G401 (cell line): Measurements from ENCODE around the gene USP36. TPM values are rescaled to one million over a fixed set of nuclear protein-coding genes. Genes with fewer than 3 reads are reported as not detected.
A peak's percentile ranks its signal among the peaks of the same experiment; 100 is the strongest.

Experiments
- DNase-seq: peaks from one replicate; pipeline ENCODE4 v3.0.0-alpha.2; 2015; ENCODE audit warnings: low spot score
- in situ Hi-C: cut with HindIII; loops from 2 replicates; pipeline ENCODE4 v1.10.0; 2016; ENCODE audit warnings: low sequenced_read_pairs, mixed read lengths
- total RNA-seq: library from RNA; depleted of rRNA; stranded (reverse); fragments of >200 nt; shearing (Covaris generic); gene quantifications from 2 replicates; pipeline ENCODE4 v1.2.3, GENCODE V29; 2014

USP36 gene
- total RNA-seq, 1 experiment from 2014 or later = 10.1 TPM

DNA sequence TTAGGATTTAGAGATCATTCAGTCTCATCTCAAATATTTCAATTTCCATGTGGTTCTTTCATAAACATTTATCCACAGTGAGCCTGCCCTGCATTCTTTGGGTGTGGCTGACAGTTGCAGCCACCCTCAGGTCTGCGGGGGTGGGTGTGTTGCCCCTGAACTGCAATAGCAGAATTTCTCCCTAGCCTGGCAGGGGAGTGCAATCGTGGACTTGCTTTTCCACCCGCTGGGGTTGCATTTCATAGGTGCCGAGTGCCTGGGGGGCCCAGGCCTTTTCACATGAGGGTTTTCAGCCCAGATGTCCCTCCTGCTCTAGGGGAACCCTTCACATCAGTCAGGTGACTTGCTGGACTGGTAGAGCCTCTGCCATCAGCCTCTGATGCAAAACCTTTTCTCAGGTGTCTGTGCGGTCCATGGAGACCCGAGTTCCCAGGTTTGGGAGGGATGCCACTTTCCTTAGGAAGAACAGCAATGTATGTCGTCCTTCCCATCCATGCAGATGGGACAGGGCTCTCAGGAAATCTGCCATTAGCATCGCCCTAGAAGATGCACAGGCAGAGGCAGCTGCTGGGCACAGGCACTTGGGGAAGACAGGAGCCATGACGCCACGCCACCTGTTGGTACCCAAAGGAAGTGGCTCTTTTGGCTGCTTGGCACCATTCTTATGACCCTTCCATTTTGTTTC is 2.4 kb upstream of the USP36 start:
- no peak for DNase-seq
- in situ Hi-C loops = no loop called here

DNA sequence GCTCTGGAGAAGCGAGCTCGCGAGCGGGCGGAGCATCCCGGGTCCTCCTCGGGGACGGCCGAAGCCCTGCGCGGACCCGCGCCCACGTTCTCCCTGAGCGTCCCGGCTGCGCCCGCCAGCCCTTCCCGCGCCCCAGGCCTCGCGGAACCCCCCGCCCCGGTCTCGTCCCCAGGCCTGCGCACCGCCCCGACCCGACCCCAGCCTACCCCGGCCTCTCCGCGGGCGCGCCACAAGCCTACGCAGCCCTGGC is 159 bp downstream of the USP36 start:
- no peak for DNase-seq
- in situ Hi-C loops = no loop called here

DNA sequence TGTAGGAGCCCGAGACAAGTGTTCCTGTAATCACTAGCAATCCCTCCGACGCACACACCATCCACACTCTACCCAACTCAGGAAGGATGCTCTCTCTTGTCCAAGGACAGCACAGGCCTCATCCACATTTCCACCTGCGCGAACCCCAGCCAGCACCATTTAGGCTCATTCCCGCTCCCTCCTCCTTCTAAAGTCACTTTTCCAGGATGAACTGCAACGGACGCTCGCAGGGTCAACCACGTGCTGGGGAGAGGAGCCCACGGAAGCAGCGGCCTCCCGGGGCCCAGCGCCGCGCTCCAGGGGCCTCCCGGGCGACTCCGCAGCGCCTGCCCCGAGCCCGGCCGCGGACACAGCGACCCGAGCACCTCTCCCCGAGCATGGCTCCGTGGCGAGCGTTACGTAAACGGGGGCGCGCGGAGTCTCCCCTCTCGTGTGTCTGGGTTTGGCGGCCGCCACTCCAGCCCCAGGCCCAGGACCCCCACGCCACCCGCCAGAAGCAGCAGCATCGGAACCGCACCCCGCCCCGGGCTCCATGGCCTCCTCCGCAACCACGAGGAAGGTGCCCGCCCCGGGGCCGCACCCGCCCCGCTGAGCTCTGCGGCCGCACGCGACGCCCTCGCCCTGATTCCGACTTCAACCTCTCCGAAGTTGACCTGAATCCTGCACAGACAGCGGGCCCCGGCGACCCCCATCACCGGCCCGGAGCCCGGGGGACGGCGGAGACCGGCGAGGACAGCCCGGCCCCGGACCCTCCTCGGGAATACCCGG is 668 bp downstream of the USP36 start:
- DNase-seq = peak; percentile 7
- in situ Hi-C loops = no loop called here

DNA sequence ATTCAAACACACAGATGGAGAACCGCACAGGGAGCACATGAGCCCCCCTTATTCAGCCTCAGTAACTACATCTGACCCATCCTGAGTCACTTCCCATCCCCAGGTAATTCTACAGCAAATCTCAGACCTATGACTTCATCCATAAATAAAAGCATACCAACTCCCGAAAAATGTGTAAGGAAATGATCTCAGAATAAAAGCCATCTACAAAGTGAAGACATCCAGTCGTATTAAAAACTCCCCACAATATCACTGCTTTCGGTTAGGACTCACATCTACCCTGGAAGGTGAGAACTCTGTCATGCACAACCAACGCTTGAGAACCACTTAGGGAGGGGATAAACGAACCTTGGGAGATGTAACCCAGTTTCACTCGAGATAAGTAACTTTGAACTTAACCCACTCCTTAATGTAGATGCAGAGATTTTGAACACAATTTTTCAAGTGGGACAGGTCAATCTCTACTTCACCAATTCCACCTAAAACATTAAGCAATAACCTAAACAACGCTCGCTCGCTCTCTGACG is 1.3 kb downstream of the USP36 start:
- in situ Hi-C loops = no loop called here
- DNase-seq = no peak

DNA sequence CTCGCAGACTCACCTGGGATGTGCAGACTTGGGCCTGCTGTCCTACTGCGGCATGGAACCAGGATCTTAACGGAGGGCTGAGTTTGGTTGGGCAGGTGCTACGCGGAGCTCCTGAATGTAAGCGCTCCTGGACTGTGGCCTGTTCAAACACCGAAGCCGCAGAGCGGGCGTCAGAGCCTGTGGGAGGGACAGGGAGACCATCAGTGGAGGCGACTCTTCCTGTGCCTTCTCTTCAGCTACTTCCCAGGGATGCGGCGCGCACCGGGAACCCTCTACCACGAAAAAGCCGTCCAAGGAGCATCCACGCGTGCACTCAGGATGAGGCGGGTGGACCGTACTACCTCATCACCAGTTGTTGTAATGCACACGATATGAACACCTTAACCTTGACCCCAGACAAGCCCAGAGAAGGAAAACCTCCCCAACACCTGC is 2.0 kb downstream of the USP36 start:
- DNase-seq = no peak
- in situ Hi-C loops = no loop called here

DNA sequence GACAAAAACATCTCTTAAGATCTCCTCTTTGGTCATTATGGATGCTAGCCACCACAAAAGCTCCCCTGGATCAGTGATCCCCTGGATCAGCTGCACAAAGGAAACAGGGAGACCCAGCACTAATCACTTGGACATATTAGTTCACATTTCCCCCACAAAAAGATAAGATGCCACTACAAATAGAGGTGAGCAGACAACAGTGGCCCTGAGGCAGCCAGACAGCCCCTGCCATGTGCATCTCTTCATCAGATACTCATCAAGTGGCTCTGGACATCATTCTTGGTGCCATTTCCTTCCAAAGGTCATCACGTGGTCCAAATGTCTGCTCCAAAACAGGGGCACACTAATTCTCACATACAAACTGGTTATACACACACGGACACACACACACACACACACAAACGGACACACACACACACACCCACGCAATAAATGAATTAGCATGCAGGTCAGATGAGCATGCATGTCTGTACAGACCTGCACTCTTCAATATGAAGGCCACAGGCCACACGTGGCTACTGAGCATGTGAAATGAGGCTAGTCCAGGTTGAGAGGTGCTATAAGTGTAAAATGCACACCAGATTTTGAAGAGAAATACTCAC is 4.1 kb downstream of the USP36 start:
- DNase-seq = no peak
- in situ Hi-C loops = no loop called here

DNA sequence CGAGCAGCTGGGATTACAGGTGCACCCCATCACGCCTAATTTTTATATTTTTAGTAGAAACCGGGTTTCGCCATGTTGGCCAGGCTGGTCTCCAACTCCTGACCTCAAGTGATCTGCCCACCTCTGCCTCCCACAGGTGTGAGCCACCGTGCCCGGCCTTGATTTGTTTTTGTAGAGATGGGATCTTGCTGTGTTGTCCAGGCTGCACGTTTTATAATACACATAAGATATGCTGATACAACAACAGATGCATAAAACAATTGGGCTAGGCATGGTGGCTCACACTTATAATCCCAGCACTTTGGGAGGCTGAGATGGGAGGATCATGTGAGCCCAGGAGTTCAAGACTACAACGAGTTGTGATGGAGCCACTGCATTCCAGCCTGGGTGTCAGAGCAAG is 6.0 kb downstream of the USP36 start:
- DNase-seq = no peak
- in situ Hi-C loops = no loop called here

DNA sequence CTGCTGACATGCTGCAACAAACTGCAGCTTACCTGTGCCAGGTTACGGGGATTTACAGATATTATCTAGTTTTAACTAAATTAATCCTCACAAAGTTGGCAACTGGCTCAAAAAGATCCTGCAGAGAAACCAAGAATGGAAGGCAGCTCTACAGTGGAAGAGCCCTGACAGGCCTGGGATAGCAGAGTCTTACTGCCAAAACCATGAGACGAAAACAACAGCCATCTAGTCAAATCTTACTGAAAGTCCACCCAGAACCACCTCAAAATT is 8.1 kb downstream of the USP36 start:
- in situ Hi-C loops = no loop called here
- no peak for DNase-seq

DNA sequence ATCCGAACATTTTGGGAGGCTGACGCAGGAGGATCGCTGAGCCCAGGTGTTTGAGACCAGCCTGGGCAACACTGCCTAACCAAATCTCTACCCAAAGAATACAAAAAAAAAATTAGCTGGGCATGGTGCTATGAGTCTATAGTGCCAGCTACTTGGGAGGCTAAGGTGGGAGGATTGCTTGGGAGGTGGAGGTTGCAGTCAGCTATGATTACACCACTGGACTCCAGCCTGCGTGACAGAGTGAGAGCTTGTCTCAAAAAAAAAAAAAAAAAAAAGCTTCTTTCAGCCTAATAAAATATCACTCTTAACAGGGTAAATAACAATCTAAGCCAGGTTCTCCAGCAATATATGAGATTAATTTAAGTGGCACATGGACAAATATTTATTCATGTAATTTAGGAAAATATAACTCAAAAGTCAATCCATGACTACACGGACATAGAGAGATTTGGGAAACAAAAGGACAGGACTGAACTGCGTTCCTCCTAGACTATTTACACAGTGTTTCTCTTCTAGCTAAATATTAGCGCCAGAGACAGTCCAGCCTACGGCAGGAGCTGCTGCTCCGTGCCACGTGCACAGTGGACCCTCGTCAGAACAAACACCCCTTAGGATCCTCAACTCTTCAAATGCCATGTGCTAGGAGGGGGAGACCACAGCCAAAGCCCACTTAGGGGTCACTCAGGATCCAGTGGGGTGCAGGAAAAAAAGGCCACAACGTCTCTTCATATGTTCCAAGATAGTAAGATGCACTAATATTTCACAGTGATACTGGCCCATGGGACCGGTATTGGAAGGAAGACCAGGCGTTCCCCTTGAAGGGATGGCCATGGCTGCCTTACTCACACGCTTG is 8.7 kb downstream of the USP36 start:
- DNase-seq = no peak
- in situ Hi-C loops = no loop called here

DNA sequence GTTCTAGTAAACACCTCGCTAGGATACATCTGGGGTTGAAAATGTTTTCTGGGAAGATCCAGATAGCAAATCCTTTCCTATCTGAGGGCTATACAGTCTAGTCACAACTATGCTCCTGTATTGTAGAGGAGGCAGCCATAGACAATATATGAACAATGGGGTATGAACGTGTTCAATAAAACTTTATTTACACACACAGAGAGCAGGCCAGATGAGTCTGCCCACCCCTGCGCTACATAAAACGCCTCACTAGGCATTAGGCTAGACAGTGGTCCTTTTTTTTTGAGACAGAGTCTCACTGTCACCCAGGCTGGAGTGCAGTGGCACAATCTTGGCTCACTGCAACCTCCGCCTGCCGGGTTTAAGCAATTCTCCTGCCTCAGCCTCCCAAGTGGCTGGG is 11.1 kb downstream of the USP36 start:
- no peak for DNase-seq
- in situ Hi-C loops = no loop called here

DNA sequence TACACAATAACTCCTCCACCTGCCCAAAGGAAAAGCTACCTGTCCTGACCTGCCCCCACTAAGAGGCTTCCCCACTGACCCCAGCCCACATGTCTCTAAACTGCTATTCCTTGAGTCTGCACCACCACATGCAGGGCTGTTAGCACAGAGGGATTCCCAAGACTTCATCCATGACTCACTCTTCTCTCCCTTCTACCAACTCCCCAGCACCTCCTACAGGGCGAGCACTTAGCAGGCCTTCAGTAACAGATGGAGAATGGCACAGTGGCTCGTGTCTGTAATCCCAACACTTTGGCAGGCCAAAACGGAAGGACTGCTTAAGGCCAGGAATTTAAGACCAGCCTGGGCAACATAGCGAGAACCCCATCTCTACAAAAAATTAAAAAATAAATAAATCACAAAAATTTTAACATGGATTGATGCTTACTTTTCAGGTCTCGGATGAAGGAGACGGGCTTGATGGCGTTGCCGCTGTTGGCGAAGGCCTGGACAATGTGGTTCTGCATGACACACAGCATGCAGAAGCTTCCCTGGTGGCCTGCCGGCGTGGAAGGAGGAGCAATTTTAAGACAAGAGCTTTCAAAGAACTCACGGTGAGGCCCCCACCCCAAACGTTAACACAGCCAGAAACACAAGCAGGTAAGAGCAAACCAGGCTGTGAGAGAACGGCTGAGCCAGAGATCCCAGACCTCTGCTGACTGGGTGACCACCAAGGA is 12.0 kb downstream of the USP36 start:
- in situ Hi-C loops = no loop called here
- DNase-seq = peak; percentile 7

DNA sequence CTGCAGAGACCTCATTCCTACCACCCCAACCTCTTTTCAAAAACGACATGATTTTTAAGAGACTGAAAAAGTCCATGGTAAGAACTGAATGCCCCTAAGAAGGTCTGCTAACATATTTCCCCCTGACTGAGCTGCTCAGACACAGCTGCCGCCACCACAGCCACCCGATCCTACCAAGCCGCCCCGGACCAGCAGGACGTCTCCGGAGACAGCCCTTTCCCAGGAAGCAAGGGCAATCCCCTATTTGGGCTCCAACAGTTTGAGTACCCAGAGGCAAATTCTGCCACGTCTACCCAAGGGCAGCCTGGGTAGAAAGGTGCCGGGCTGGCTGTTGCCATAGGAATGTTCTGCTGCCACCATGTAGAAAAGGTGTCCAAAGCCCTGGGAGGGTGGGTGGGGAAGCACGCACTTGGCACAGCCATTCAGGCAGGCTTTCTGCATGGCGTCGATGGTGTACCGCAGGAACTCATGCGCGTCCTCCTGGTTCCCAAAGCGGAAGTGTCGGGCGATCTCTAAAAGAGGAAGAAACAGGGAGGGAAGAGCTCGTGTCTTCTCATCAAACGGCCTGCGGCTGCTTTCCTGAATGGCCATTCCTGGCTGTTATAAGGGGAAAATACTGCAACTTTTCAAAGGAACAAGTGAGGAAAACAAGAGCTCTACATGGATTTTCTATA is 13.6 kb downstream of the USP36 start:
- in situ Hi-C loops = no loop called here
- no peak for DNase-seq

DNA sequence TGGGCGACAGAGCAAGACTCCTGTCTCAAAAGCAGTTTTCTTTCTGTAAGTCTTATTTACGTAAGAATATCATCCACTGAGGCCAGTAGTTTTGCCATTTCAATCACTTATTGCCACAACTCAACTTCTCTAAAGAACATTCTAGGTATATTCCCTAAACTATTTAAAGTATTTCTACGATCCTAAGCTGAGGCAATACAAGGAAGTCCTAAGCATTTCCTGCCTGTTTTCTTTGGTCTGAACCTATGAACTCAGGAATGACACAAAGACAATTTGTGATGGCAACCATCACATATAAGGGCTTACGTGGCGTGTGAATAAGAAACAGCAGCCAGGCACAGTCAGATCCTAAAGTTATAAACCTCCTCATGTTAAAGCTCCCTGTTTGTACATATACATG is 14.2 kb downstream of the USP36 start:
- in situ Hi-C loops = no loop called here
- DNase-seq = no peak

DNA sequence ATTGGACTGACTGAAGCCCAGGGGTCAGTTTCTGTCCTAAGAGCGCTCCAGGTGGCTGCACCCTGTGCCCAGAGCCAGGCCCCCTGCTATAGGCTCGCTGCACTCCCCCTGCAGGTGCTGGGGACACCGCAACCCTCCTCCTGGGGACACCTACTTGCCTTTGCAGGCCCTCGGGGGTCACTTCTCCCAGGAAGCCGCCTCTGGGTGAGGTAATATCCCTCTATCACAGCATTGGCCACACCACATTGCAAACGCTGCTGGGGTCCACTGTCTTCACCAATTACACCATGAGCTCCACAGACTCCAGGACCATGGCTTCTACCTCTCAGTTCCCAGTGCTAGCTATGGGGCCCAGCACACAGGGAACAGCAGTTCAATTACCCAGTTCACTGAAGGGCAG is 14.9 kb downstream of the USP36 start:
- DNase-seq = no peak
- in situ Hi-C loops = no loop called here

DNA sequence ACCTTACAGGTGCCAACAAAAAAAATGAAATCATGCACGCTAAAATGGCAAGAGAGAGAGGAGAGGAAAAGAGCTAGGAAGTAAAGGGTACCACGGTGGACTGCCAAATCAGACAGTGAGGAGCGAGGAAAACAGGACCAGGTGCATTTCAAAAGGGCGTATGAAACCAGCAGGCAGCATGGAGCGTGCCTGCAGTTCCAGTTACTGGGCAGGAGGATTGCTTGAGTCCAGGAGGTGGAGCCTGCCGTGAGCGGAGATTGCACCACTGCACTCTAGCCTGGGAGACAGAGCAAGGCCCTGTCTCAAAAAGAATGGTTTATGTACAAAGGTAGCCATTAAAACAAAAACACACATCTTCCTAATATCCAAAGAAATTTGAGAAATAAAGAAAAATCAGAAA is 16.4 kb downstream of the USP36 start:
- peak; percentile 27 for DNase-seq
- in situ Hi-C loops = no loop called here

DNA sequence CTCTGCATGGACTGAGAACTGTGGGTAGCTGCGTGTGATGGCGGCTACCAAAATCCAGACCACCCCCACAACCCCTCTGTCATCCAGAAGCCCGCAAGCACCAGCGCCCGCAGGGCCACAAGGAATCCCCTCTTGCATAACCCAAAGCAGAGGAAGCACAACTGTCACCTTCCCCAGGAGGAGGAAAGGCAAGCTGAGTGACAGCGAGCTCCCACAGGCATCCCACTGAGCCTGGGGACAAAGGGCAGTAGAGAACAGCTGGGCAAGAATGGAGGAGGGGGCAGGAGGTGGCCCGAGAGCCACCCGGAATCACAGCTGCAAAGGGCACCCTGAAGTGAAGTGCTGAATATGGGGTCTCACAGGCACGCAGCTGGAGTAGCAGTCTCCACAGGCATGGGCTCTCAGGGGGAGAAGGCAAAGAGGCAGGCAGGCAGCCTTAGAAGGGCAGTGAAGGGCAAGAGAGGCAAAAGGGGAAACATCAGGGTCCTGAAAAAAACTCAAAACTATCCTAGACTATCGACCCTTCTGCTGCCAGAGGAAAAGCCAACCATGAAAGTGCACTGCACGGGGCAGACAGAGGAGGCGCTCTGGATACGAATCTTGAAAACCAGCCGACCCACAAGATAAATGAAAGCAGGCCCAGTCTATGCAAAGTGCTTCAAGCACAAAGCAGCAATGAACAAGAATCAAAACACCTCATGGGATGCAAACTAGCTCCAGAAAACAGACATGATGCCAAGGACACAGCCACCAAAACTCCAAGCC is 17.1 kb downstream of the USP36 start:
- in situ Hi-C loops = no loop called here
- no peak for DNase-seq

DNA sequence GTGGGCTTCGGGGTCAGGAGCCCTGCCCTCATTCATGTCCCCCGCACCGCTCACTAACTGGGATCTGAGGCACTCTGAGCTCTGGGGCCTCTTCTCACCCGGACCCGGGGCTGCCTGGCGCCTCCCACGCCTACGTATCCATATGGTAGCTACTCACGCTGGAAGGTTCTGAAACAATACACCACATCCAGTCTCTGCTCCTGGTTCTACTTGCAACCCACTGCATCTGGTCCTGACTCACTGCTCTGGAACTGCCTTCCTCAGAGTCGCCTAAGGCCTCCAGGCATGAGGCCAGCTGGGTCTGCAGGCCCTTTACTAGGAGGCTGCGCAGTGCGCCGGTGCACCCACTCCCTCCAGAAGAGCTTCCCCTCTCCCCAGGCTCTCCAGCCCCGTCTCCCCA is 18.1 kb downstream of the USP36 start:
- no peak for DNase-seq
- in situ Hi-C loops = no loop called here

DNA sequence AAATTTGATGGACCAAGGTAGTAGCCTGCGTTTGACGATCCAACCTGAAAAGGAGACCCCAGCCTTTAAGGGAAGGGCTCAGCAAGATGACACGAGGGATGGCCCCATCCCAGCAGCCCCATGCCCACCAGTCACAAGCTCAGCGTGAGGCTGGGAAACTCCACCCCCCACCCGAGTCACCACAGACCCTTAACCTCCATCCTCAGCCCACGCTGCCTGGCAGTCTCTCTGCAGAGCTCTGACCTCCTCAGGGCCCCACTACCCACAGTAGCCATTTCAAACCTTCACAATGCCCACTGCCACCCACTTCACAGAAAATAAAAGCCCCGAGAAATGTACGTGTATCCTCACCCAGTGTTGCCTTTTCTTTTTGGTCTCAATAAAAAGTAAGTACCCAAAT is 18.7 kb downstream of the USP36 start:
- in situ Hi-C loops = no loop called here
- no peak for DNase-seq
